HepG2 (cell line): ENCODE results near the gene PARP6. TPM values are rescaled to one million over a fixed set of nuclear protein-coding genes. Genes with fewer than 3 reads are reported as not detected.

Experiments used
- ARNT ChIP-seq: fragments of 450-650 bp; IDR thresholded peaks from 2 replicates; pipeline ENCODE4 v1.6.1; 2017
- ASH2L ChIP-seq: fragments of 300-600, 200-600 bp; sonication (generic); IDR thresholded peaks from 2 replicates; pipeline ENCODE4 v1.7.0; 2017; ENCODE audit warnings: low read depth, mild to moderate bottlenecking, moderate library complexity, mixed read lengths, low read length; ENCODE audit not compliant: insufficient read length
- CAMTA2 ChIP-seq: sonication (generic); formaldehyde crosslinking; IDR thresholded peaks from 2 replicates; pipeline ENCODE4 v1.4.0; 2020; ENCODE audit warnings: mild to moderate bottlenecking, missing genetic modification reagents, borderline replicate concordance
- FOSL1 ChIP-seq: sonication (generic); formaldehyde crosslinking; IDR thresholded peaks from 2 replicates; pipeline ENCODE4 v1.9.0; 2021; ENCODE audit warnings: missing genetic modification reagents, borderline replicate concordance
- GATAD1 ChIP-seq: IDR thresholded peaks from 2 replicates; pipeline ENCODE4 v1.6.1; 2016; ENCODE audit warnings: missing genetic modification reagents, missing compliant biosample characterization
- MAFK ChIP-seq, 2 experiments: IDR thresholded peaks in 1 of 2; conservative IDR thresholded peaks in 1 of 2; 2 replicates each; pipeline ENCODE4 v1.6.1; 2011; ENCODE audit warnings: improper control_type of control experiment in 2 of 2, low read length in 2 of 2
- NCOA1 ChIP-seq: sonication (generic); formaldehyde crosslinking; IDR thresholded peaks from 2 replicates; pipeline ENCODE4 v1.9.0; 2021; ENCODE audit warnings: missing genetic modification reagents
- RARG ChIP-seq: sonication (generic); formaldehyde crosslinking; IDR thresholded peaks from 2 replicates; pipeline ENCODE4 v1.4.0; 2020; ENCODE audit warnings: low read depth, mild to moderate bottlenecking, missing genetic modification reagents
- REXO4 ChIP-seq: sonication (generic); formaldehyde crosslinking; IDR thresholded peaks from 2 replicates; pipeline ENCODE4 v1.8.0; 2022; ENCODE audit warnings: missing genetic modification reagents, mild to moderate bottlenecking, borderline replicate concordance
- TBL1XR1 ChIP-seq: fragments of 150-350 bp; IDR thresholded peaks from 2 replicates; pipeline ENCODE4 v1.6.1; 2014; ENCODE audit warnings: borderline replicate concordance, low read length; ENCODE audit not compliant: partially characterized antibody
- ZBTB1 ChIP-seq: sonication (generic); formaldehyde crosslinking; IDR thresholded peaks from 2 replicates; pipeline ENCODE4 v1.4.0; 2020; ENCODE audit warnings: missing genetic modification reagents, borderline replicate concordance
- ZKSCAN5 ChIP-seq: sonication (generic); formaldehyde crosslinking; IDR thresholded peaks from 2 replicates; pipeline ENCODE4 v1.5.1; 2020; ENCODE audit warnings: mild to moderate bottlenecking, missing genetic modification reagents
- ZNF225 ChIP-seq: sonication (generic); formaldehyde crosslinking; IDR thresholded peaks from 2 replicates; pipeline ENCODE4 v1.4.0; 2020; ENCODE audit warnings: mild to moderate bottlenecking, missing genetic modification reagents
- ZNF230 ChIP-seq: sonication (generic); formaldehyde crosslinking; IDR thresholded peaks from 2 replicates; pipeline ENCODE4 v1.4.0; 2020; ENCODE audit warnings: mild to moderate bottlenecking, missing genetic modification reagents
- ZNF256 ChIP-seq: sonication (generic); formaldehyde crosslinking; conservative IDR thresholded peaks from 2 replicates; pipeline ENCODE4 v1.4.0; 2020; ENCODE audit warnings: missing genetic modification reagents
- ZNF512B ChIP-seq: sonication (generic); formaldehyde crosslinking; IDR thresholded peaks from 2 replicates; pipeline ENCODE4 v1.5.1; 2020; ENCODE audit warnings: missing genetic modification reagents, mild to moderate bottlenecking, borderline replicate concordance
- polyA plus RNA-seq, 8 experiments: library from polyadenylated mRNA; depleted of rRNA in 3 of 8; stranded (reverse) in 7 of 8; unstranded in 1 of 8; fragments of >200 nt; fragmentation: Illumina TruSeq in 4 of 8; extraction: Trizol in 4 of 8; gene quantifications; 2 replicates each; pipeline versions ENCODE4 v1.2.1 to v1.2.3, GENCODE V29; 2011 to 2016; ENCODE audit warnings: low read depth in 4 of 8, missing spikeins in 1 of 8, mixed read lengths in 1 of 8; ENCODE audit not compliant: insufficient read depth in 1 of 8
- total RNA-seq, 5 experiments: library from RNA; depleted of rRNA; stranded (reverse); fragments of >200 nt; fragmentation: Illumina TruSeq; extraction: Trizol; gene quantifications; 2 replicates each; pipeline ENCODE4 v1.2.3, GENCODE V29; 2016; ENCODE audit warnings: low read depth in 1 of 5
- TF ChIP-seq, protein P1 (sequence below): sonication (generic); formaldehyde crosslinking; IDR thresholded peaks from 2 replicates; pipeline ENCODE4 v1.5.1; 2020; ENCODE audit warnings: mild to moderate bottlenecking, missing genetic modification reagents, borderline replicate concordance
- TF ChIP-seq, protein P2 (sequence below): sonication (generic); formaldehyde crosslinking; IDR thresholded peaks from 2 replicates; pipeline ENCODE4 v1.8.0; 2022; ENCODE audit warnings: mild to moderate bottlenecking, missing genetic modification reagents, borderline replicate concordance

PARP6 gene
- total and polyA plus RNA-seq, 2 of the 13 experiments (the other 11 are each of a cell fraction or from before 2014, with no cell fraction given), result 0.22 to 0.87 TPM

GRCh38 chr15:72237029-72237852 lies 35.1 kb downstream of the PARP6 start (continued):
- TF ChIP-seq, protein P1, sequence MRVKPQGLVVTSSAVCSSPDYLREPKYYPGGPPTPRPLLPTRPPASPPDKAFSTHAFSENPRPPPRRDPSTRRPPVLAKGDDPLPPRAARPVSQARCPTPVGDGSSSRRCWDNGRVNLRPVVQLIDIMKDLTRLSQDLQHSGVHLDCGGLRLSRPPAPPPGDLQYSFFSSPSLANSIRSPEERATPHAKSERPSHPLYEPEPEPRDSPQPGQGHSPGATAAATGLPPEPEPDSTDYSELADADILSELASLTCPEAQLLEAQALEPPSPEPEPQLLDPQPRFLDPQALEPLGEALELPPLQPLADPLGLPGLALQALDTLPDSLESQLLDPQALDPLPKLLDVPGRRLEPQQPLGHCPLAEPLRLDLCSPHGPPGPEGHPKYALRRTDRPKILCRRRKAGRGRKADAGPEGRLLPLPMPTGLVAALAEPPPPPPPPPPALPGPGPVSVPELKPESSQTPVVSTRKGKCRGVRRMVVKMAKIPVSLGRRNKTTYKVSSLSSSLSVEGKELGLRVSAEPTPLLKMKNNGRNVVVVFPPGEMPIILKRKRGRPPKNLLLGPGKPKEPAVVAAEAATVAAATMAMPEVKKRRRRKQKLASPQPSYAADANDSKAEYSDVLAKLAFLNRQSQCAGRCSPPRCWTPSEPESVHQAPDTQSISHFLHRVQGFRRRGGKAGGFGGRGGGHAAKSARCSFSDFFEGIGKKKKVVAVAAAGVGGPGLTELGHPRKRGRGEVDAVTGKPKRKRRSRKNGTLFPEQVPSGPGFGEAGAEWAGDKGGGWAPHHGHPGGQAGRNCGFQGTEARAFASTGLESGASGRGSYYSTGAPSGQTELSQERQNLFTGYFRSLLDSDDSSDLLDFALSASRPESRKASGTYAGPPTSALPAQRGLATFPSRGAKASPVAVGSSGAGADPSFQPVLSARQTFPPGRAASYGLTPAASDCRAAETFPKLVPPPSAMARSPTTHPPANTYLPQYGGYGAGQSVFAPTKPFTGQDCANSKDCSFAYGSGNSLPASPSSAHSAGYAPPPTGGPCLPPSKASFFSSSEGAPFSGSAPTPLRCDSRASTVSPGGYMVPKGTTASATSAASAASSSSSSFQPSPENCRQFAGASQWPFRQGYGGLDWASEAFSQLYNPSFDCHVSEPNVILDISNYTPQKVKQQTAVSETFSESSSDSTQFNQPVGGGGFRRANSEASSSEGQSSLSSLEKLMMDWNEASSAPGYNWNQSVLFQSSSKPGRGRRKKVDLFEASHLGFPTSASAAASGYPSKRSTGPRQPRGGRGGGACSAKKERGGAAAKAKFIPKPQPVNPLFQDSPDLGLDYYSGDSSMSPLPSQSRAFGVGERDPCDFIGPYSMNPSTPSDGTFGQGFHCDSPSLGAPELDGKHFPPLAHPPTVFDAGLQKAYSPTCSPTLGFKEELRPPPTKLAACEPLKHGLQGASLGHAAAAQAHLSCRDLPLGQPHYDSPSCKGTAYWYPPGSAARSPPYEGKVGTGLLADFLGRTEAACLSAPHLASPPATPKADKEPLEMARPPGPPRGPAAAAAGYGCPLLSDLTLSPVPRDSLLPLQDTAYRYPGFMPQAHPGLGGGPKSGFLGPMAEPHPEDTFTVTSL, result no peak
- TF ChIP-seq ARNT (no peak), ZNF225 (CRISPR knock-in tag) (no peak), TBL1XR1 (no peak), GATAD1 (CRISPR knock-in tag) (no peak), ASH2L (no peak), ZBTB1 (CRISPR knock-in tag) (no peak), RARG (CRISPR knock-in tag) (no peak), ZNF512B (CRISPR knock-in tag) (no peak), CAMTA2 (CRISPR knock-in tag) (no peak), FOSL1 (CRISPR knock-in tag) (no peak), REXO4 (no peak), MAFK (conservative IDR thresholded peaks at IDR 0.05 in 1 of 2, IDR thresholded peaks at IDR 0.05 in 1 of 2; ENCODE audit: low read length in 2 of 2) (peak; percentile 46 to 72; a peak in 3 of 4 replicates), NCOA1 (CRISPR knock-in tag) (no peak), ZNF256 (no peak), ZKSCAN5 (CRISPR knock-in tag) (no peak), ZNF230 (CRISPR knock-in tag) (no peak)
- TF ChIP-seq, protein P2, sequence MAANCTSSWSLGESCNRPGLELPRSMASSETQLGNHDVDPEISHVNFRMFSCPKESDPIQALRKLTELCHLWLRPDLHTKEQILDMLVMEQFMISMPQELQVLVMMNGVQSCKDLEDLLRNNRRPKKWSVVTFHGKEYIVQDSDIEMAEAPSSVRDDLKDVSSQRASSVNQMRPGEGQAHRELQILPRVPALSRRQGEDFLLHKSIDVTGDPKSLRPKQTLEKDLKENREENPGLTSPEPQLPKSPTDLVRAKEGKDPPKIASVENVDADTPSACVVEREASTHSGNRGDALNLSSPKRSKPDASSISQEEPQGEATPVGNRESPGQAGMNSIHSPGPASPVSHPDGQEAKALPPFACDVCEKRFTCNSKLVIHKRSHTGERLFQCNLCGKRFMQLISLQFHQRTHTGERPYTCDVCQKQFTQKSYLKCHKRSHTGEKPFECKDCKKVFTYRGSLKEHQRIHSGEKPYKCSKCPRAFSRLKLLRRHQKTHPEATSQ (CRISPR knock-in tag), result no peak
- TF ChIP-seq, all 625 proteins: peak for 21
